HG03575 (cell line): Measurements from ENCODE around the gene SELPLG.
"Not testable (repeated sequence)": the region's sequence is repeated elsewhere in the genome, so short reads cannot be mapped to it uniquely, and the experiment has no call there.

Experiments used
- ATAC-seq: cut with Tn5 transposase; IDR thresholded peaks from one replicate; pipeline ENCODE4 v1.9.1; 2021; ENCODE audit not compliant: unreplicated experiment, insufficient number of reproducible peaks, low FRiP score; ENCODE audit errors: extremely low read depth

The SELPLG gene

DNA sequence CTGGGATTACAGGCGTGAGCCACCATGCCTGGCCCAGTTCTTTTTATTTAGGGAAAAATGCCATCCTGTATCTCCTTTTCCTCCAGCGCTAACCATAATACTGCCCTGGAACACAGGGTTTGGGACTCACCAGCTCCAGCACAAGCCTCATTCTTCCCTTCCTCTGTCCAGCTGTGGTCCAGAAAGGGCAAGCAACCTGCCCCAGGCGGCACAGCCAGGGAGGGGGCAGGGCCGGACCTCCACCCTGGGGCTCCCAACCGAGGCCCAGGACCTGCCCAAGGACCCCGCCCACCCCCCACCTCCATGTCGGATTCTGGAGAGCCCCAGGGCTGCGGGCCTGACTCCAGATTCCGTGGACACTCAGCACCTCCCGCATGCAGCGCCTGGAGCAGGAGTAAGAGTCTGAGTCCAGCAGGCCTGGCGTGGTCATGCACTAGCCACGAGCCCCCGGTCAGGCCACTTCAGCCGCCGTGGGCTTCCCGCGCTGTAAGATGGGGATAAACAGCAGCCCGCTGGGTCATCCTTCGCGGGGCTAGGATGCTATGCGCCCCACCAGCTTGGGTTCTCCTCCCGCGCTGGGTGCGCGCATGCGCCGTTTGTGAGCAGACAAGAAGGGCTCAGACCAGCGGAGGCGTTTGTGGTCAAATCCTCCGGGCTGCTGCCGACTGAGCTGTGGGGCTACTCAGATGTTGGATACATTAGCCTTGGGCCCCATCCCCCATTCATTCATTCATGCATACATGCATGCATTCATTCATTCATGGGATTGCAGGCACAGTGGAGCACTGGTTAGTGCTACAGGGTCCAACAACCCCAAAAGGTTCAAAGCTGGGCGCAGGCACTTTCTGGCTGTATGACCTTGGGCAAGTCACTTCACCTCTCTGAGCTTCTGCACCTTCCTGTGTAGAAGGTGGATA lies 52.1 kb downstream of the SELPLG start:
- no peak for ATAC-seq

DNA sequence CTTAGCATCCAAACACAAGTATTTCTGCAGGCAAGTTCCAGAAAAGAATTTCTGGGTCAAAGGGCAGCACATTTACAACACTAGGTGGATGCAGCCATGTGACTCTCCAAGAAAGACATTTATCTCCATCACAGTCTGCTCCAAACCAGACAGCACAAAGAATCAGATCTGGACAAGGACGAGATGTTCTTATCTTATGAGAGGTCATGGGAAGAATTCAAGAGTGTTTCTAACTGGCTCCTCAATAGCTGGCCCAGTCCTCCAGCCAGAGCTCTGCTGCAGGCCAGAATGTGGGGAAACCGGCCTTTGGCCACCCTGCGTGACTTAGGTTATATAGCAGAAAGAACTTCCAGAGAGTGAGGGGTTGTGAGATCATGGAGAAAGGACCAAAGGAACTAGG lies 53.2 kb downstream of the SELPLG start:
- no peak for ATAC-seq

DNA sequence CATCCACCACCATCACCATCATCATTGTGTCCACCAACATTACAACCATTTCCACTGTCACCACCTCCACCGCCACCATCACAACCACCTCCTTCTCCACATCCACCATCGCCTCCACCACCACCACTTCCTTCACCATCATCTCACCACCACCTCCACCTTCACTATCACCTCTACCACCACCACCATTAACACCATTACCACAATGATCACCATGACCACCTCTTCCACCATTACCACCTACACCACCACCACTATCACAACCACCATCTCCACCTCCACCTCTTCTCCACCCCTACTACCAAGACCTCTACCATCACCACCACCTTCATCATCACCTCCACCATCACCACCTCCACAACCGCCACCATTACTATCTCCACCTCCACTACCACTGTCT lies 54.9 kb downstream of the SELPLG start:
- no peak for ATAC-seq

DNA sequence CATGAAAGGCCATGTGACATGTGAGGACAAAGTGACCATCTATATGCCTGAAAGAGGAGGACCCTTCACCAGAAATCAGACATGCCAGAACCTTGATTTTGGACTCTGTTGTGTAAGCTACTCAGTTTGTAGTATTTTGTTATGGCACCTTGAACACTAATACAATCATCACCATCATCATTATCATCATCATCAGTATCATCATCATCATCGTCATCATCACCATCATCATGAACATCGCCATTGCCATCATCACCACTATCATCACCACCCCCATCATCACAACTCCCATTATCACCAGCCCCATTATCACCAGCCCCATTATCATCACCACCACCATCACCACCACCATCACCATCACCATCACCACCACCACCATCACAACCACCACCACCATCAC lies 55.4 kb downstream of the SELPLG start:
- no peak for ATAC-seq

DNA sequence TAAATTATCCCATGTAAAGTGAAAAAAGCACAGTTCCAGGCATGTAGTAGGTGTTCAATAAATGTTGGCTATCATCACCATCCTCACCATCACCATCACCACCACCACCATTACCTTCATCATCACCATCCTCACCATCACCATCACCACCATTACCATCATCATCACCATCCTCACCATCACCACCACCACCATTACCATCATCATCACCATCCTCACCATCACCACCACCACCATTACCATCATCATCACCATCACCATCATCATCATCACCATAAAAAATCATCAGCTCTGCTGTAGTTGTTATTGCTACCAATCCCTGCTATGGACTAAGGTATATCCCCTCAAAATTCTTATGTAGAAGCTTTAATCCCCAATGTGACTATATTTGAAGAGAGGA lies 56.2 kb downstream of the SELPLG start:
- ATAC-seq, result no peak

DNA sequence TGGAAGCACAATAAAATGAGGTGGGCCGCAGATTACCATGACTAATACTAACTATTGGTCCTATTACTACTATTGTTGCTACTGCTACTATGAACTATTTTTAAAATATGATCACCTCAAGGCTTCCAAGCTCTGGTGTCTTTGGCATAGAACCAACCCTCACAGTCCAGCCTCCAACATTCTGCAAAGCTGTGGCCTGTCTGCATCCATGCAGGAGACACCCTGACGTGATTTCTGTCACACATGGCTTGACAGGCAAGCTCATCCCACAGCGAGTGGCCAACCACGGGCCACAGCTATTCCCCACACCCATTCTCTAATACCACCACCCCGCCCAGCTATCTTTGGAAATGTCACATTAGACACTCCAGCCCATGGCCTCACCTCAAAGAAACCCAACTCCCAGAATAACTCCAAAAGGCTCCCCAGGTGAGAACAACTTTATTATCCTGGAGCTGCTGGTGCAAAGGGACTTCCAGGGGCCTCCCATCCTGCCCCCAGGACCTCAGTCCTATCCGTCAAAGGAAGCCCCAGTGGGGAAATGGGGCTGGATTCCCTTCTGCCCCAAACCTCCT lies 56.9 kb downstream of the SELPLG start:
- ATAC-seq, result no peak

DNA sequence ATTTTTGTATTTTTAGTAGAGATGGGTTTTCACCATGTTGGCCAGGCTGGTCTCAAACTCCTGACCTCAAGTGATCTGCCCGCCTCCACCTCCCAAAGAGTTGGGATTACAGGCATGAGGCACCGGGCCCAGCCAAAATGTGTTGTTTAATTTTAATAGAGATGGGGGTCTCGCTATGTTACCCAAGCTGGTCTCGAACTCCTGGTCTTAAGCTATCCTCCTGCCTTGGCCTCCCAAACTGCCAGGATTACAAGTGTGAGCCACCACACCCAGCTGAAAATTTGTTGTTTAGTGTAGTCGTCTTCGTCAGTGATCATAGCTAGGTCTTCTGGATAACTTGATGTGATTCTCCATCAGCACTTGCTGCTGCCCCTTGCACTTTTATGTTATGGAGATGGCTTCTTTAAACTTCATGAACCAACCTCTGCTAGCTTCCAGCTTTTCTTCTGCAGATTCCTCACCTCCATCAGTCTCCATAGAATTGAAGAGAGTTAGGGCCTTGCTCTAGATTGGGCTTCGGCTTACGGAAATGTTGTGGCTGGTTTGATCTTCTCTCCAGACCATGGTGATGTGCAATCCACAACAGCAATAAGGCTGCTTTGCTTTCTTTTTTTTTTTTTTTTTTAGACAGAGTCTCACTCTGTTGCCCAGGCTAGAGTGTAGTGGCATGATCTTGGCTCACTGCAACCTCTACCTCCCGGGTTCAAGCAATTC lies 58.3 kb downstream of the SELPLG start:
- ATAC-seq, result no peak

DNA sequence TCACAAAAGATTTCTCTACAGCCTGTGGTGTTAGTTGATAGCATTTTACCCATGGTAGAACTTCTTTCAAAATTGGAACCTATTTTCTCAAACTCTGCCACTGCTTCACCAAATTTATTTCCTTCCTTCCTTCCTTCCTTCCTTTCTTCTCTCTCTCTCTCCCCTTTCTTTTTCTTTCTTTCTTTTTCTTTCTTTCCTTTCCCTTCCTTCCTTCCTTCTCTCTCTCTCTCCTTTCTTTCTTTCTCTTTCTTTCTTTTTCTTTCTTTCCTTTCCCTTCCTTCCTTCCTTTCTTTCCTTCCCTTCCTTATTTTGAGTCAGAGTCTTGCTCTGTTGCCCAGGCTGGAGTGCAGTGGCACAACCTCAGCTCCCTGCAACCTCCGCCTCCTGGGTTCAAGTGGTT lies 59.4 kb downstream of the SELPLG start:
- ATAC-seq, result not testable (repeated sequence)

DNA sequence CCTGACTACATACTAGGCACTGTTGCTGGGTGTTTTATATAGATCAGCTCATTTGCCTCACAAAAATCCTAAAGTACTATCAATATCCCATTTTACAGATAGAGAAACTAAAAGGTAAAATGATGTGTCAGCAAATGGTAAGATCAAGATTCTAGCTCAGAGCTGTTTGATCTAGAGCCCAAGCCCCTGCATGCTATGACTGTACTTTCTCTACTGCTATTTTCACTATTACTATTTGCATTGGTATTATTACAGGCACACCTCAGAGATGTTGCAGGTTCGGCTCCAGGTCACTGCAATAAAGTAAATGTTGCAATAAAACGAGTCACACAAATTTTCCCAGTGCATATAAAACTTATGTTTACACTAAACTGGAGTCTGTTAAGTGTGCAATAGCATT lies 60.4 kb downstream of the SELPLG start:
- no peak for ATAC-seq

DNA sequence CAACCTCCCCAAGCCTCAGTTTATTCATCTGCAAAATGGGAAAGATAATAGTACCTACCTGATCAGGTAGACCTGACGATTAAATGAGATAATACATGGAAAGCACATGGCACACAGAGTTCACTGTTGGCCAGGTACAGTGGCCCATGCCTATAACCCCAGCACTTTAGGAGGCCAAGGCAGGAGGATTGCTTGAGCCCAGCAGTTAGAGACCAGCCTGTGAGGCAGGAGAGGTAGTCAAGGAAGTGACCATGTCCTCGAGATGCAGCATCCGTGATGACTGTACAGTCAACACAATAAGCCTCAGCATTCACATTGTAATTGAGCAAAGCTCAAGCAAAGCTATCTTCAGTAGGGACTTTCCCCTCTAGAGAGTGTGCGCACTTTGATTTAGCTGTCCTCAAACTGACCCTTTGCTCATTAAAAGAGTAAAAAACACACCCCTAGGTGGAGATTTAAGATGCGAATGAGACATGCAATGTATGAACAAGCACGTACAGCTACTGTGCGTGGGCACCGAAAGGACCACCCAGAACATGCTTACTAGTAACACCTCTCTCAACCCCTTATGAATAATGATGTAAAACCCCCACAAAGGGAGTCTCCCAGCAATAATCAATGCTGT lies 61.4 kb downstream of the SELPLG start:
- ATAC-seq, result no peak
